Measurements from ENCODE around the gene PARP12.

PARP12 gene

GRCh38 chr7:140053812-140054539, 8.8 kb downstream of the PARP12 start:
- Histone ChIP-seq H3K27me3 (ENCODE audit: insufficient read depth, low read length) (no peaks in the 10 kb centered on the region), H3K4me1 (ENCODE audit: insufficient read depth, low read length, severe bottlenecking) (peaks cover 5% of the 10 kb centered on the region), H2AFZ (ENCODE audit: low read length) (no peak overlapping the region), H3F3A (ENCODE audit: insufficient read depth, low read length) (no peaks in the 10 kb centered on the region; the same call in 1 of the 2 replicates), H3K4me2 (ENCODE audit: low read length) (no peak overlapping the region), H3K9me2 (ENCODE audit: low read depth, low read length) (no peaks in the 10 kb centered on the region), H4K20me1 (ENCODE audit: insufficient read depth, low read length) (no peaks in the 10 kb centered on the region), H3K36me3 (ENCODE audit: insufficient read depth, low read length) (peaks cover 55% of the 10 kb centered on the region), H3K79me2 (ENCODE audit: insufficient read depth, low read length) (no peaks in the 10 kb centered on the region), H3K9ac (ENCODE audit: low read length) (no peak overlapping the region), H3K9me3 (ENCODE audit: low read length) (no peaks in the 10 kb centered on the region), H3K4me3 (ENCODE audit: low read depth, low read length, poor library complexity, severe bottlenecking) (no peak overlapping the region), H3K27ac (ENCODE audit: low read depth, low read length, poor library complexity, severe bottlenecking) (no peak overlapping the region)
- TF ChIP-seq, protein P1, sequence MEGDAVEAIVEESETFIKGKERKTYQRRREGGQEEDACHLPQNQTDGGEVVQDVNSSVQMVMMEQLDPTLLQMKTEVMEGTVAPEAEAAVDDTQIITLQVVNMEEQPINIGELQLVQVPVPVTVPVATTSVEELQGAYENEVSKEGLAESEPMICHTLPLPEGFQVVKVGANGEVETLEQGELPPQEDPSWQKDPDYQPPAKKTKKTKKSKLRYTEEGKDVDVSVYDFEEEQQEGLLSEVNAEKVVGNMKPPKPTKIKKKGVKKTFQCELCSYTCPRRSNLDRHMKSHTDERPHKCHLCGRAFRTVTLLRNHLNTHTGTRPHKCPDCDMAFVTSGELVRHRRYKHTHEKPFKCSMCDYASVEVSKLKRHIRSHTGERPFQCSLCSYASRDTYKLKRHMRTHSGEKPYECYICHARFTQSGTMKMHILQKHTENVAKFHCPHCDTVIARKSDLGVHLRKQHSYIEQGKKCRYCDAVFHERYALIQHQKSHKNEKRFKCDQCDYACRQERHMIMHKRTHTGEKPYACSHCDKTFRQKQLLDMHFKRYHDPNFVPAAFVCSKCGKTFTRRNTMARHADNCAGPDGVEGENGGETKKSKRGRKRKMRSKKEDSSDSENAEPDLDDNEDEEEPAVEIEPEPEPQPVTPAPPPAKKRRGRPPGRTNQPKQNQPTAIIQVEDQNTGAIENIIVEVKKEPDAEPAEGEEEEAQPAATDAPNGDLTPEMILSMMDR (IDR thresholded peaks at IDR 0.05; ENCODE audit: low read length): no peak
- TF ChIP-seq EZH2 (IDR thresholded peaks at IDR 0.05; ENCODE audit: borderline replicate concordance, low read length): no peak

DNA sequence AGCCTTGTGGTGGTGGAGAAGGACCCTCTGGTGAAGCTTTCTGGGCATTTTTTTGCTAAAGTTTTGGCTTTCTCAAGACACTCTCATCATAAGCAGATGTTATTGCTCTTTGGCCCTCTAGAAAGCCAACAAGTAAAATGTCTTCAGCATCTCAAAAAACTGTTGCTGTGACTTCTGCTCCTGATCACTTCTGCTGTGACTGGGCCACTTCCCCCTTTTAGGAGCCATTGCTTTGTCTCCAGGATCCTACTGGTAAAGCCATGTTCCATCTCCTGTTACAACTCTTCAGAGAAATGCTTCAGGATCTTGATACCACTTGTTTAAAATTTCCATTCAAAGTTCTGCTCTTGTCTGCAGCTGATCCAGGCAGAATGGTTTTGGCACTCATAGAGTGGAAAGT, 10.9 kb downstream of the PARP12 start:
- Histone ChIP-seq H3F3A (ENCODE audit: insufficient read depth, low read length) (no peaks in the 10 kb centered on the region; the same call in 1 of the 2 replicates), H3K9ac (ENCODE audit: low read length) (no peak overlapping the region), H3K36me3 (ENCODE audit: insufficient read depth, low read length) (peaks cover 51% of the 10 kb centered on the region), H3K79me2 (ENCODE audit: insufficient read depth, low read length) (no peaks in the 10 kb centered on the region), H3K4me3 (ENCODE audit: low read depth, low read length, poor library complexity, severe bottlenecking) (no peak overlapping the region), H3K27ac (ENCODE audit: low read depth, low read length, poor library complexity, severe bottlenecking) (no peak overlapping the region), H3K9me3 (ENCODE audit: low read length) (no peaks in the 10 kb centered on the region), H3K4me1 (ENCODE audit: insufficient read depth, low read length, severe bottlenecking) (peaks cover 5% of the 10 kb centered on the region), H3K27me3 (ENCODE audit: insufficient read depth, low read length) (no peaks in the 10 kb centered on the region), H2AFZ (ENCODE audit: low read length) (no peak overlapping the region), H3K9me2 (ENCODE audit: low read depth, low read length) (no peaks in the 10 kb centered on the region), H3K4me2 (ENCODE audit: low read length) (no peak overlapping the region), H4K20me1 (ENCODE audit: insufficient read depth, low read length) (no peaks in the 10 kb centered on the region)
- TF ChIP-seq EZH2 (IDR thresholded peaks at IDR 0.05; ENCODE audit: borderline replicate concordance, low read length): no peak
- TF ChIP-seq, protein P1 (IDR thresholded peaks at IDR 0.05; ENCODE audit: low read length): no peak

DNA sequence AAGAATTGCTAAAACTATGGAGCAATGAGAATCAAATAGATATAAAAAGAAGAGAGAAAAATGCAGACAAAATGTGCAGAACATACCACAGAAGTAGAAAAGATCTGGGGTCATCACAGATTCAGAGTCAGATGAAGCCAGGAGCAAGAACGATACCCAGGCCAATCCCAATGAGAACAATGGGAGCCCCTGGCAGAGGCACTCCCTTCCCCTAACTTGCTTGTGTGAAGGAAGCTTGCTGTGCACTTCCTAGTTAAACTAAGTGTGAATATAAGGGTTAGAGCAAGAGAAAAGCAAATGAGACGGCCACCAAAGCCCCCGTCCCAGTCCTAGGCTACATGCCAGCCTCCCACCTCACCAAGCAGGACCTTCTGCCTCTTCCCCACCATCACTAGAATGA, 12.7 kb downstream of the PARP12 start:
- Histone ChIP-seq H3K27ac (ENCODE audit: low read depth, low read length, poor library complexity, severe bottlenecking) (no peak overlapping the region), H3K4me1 (ENCODE audit: insufficient read depth, low read length, severe bottlenecking) (peaks cover 5% of the 10 kb centered on the region), H3K36me3 (ENCODE audit: insufficient read depth, low read length) (peaks cover 51% of the 10 kb centered on the region), H3K4me3 (ENCODE audit: low read depth, low read length, poor library complexity, severe bottlenecking) (no peak overlapping the region), H3K4me2 (ENCODE audit: low read length) (no peak overlapping the region), H3F3A (ENCODE audit: insufficient read depth, low read length) (no peaks in the 10 kb centered on the region; the same call in 1 of the 2 replicates), H3K9me2 (ENCODE audit: low read depth, low read length) (no peaks in the 10 kb centered on the region), H3K79me2 (ENCODE audit: insufficient read depth, low read length) (no peaks in the 10 kb centered on the region), H2AFZ (ENCODE audit: low read length) (no peak overlapping the region), H3K27me3 (ENCODE audit: insufficient read depth, low read length) (no peaks in the 10 kb centered on the region), H4K20me1 (ENCODE audit: insufficient read depth, low read length) (no peaks in the 10 kb centered on the region), H3K9me3 (ENCODE audit: low read length) (no peaks in the 10 kb centered on the region), H3K9ac (ENCODE audit: low read length) (no peak overlapping the region)
- TF ChIP-seq, protein P1 (IDR thresholded peaks at IDR 0.05; ENCODE audit: low read length): no peak
- no peak for TF ChIP-seq EZH2 (IDR thresholded peaks at IDR 0.05; ENCODE audit: borderline replicate concordance, low read length)
